Sigmoid colon (tissue), 7 donors: Measurements from ENCODE around the gene PLAAT4. TPM values are rescaled to one million over a fixed set of nuclear protein-coding genes. Genes with fewer than 3 reads are reported as not detected.

Experiments
- DNase-seq: peaks from one replicate; pipeline ENCODE4 v3.0.0-alpha.2; 2019
- H3K27ac ChIP-seq, 4 donors: fragments of 200-600 bp; sonication (generic); one replicate each; pipeline ENCODE4 v1.5.1; 2016 to 2019; ENCODE audit warnings: mild to moderate bottlenecking in 1 of 4
- H3K27me3 ChIP-seq, 3 donors: fragments of 200-600 bp; sonication (generic); one replicate each; pipeline ENCODE4 v1.5.1; 2019; ENCODE audit warnings: mild to moderate bottlenecking in 1 of 3
- H3K36me3 ChIP-seq, 4 donors: fragments of 200-600 bp; sonication (generic); one replicate each; pipeline ENCODE4 v1.5.1; 2016 to 2019
- H3K4me1 ChIP-seq, 4 donors: fragments of 200-600 bp; sonication (generic); one replicate each; pipeline ENCODE4 v1.5.1; 2017 to 2019
- H3K4me3 ChIP-seq, 4 donors: fragments of 200-600 bp; sonication (generic); one replicate each; pipeline ENCODE4 v1.5.1; 2017 to 2019; ENCODE audit warnings: mild to moderate bottlenecking in 2 of 4, moderate library complexity in 1 of 4
- H3K9me3 ChIP-seq, 4 donors: fragments of 200-600 bp in 3 of 4; sonication (generic) in 3 of 4; one replicate each; pipeline versions ENCODE4 v1.5.1 to v1.6.1; 2013 to 2019
- EP300 ChIP-seq, 4 donors: sonication (generic); formaldehyde crosslinking; IDR thresholded peaks; one replicate each; pipeline ENCODE4 v1.6.1; 2017; ENCODE audit warnings: antibody characterized with exemption in 4 of 4
- POLR2A ChIP-seq, 2 donors: fragments of 450-650 bp; IDR thresholded peaks; one replicate each; pipeline ENCODE4 v1.6.1; 2016; ENCODE audit warnings: antibody characterized with exemption in 2 of 2, mild to moderate bottlenecking in 2 of 2, moderate library complexity in 2 of 2
- POLR2AphosphoS5 ChIP-seq, 4 donors: sonication (generic); formaldehyde crosslinking; IDR thresholded peaks; one replicate each; pipeline ENCODE4 v1.6.1; 2017; ENCODE audit warnings: antibody characterized with exemption in 4 of 4
- WGBS, 2 donors: extraction: QIAGEN DNeasy Blood & Tissue Kit; methylation state at CpG; one replicate each; pipeline ENCODE4 v1.1.7; 2013; 5-methylcytosine and 5-hydroxymethylcytosine counted together
- intact Hi-C: fragments of 100-400 bp; cut with DNase I; formaldehyde crosslinking; loops from one replicate; pipeline ENCODE4 v1.15.1; 2023
- polyA plus RNA-seq, 3 donors: library from polyadenylated mRNA; stranded (reverse); fragments of 200-250 nt; gene quantifications; one replicate each; pipeline ENCODE4 v1.2.3, GENCODE V29; 2013
- total RNA-seq, 4 donors: library from RNA; depleted of rRNA; stranded (reverse); fragments of >200 nt; gene quantifications; one replicate each; pipeline ENCODE4 v1.1.0, GENCODE V29; 2016
- TF ChIP-seq, protein P1 (sequence below), 4 experiments: fragments of 450-650 bp in 3 of 4; fragments of 200-600 bp in 1 of 4; IDR thresholded peaks; one replicate each; pipeline ENCODE4 v1.5.1; 2016 to 2019; ENCODE audit warnings: antibody characterized with exemption in 4 of 4, mild to moderate bottlenecking in 3 of 4, moderate library complexity in 2 of 4
- donor health status: healthy with polysubstance abuse.
- donor health status: Bipolar disorder and iron deficiency.
- donor health status: healthy.

The PLAAT4 gene
- total and polyA plus RNA-seq, 7 donors: 36.7 to 262 (median 49.9) TPM

DNA sequence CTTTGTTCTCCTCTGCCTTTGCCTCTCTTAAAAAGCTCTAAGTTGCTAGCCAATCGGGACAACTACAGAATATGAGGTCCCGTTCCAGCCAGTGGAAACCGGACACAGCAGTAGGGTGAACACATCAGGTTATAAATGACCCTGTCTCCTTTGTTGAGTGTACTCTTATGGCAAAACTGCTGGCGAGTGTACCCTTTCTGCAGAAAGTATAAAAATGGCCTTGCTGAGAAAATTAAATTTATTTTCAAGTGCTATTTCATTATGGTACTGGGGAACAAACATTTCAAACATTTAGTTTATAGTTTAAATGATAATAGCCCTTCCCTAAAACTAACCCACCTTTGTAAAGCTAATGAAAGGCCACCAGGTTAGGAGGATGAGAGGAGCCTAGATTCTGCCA is 36.7 kb upstream of the PLAAT4 start:
- Histone ChIP-seq H3K36me3 (no peaks in the 10 kb centered on the region), H3K4me3 (no peak overlapping the region), H3K9me3 (peaks cover 0 to 13% (median 6%) of the 10 kb centered on the region in 4 donors), H3K4me1 (peaks cover 0 to 11% (median 5%) of the 10 kb centered on the region in 4 donors), H3K27me3 (no peaks in the 10 kb centered on the region), H3K27ac (no peak overlapping the region)
- TF ChIP-seq POLR2A (IDR thresholded peaks at IDR 0.05) (no peak), EP300 (IDR thresholded peaks at IDR 0.05) (no peak), POLR2AphosphoS5 (IDR thresholded peaks at IDR 0.05) (no peak)
- TF ChIP-seq, protein P1, sequence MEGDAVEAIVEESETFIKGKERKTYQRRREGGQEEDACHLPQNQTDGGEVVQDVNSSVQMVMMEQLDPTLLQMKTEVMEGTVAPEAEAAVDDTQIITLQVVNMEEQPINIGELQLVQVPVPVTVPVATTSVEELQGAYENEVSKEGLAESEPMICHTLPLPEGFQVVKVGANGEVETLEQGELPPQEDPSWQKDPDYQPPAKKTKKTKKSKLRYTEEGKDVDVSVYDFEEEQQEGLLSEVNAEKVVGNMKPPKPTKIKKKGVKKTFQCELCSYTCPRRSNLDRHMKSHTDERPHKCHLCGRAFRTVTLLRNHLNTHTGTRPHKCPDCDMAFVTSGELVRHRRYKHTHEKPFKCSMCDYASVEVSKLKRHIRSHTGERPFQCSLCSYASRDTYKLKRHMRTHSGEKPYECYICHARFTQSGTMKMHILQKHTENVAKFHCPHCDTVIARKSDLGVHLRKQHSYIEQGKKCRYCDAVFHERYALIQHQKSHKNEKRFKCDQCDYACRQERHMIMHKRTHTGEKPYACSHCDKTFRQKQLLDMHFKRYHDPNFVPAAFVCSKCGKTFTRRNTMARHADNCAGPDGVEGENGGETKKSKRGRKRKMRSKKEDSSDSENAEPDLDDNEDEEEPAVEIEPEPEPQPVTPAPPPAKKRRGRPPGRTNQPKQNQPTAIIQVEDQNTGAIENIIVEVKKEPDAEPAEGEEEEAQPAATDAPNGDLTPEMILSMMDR (IDR thresholded peaks at IDR 0.05): no peak
- WGBS, 2 donors: 85 to 96% methylated on average over 4 of the region's 4 CpGs
- intact Hi-C loops: no loop called here
- no peak for DNase-seq

DNA sequence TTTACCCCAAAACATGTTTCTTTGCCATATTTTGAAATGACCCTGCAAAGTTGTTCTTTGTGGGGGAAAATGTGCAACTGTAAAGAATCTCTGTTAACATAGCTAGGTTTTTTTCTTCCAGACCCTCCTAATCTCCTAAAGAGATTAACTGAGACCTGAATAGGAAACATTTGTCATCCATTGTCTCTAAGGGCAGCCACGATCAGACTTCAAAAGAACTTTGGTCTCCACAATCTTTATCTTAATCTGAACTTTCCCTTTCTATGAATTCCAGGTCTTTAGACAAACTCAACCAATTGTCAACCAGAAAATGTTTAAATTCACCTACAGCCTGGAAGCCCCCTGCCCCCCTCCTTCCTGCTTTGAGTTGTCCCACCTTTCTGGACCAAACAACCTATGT is 35.4 kb upstream of the PLAAT4 start:
- Histone ChIP-seq H3K4me3 (no peak overlapping the region), H3K27ac (no peak overlapping the region), H3K27me3 (no peaks in the 10 kb centered on the region), H3K36me3 (no peaks in the 10 kb centered on the region), H3K4me1 (peaks cover 0 to 9% (median 7%) of the 10 kb centered on the region in 4 donors), H3K9me3 (peaks cover 0 to 13% (median 6%) of the 10 kb centered on the region in 4 donors)
- intact Hi-C loops: no loop called here
- WGBS, 2 donors: 51 to 59% methylated on average over 1 of the region's 1 CpG
- TF ChIP-seq POLR2AphosphoS5 (IDR thresholded peaks at IDR 0.05) (no peak), POLR2A (IDR thresholded peaks at IDR 0.05) (no peak), EP300 (IDR thresholded peaks at IDR 0.05) (no peak)
- TF ChIP-seq, protein P1 (IDR thresholded peaks at IDR 0.05): no peak
- DNase-seq: no peak

DNA sequence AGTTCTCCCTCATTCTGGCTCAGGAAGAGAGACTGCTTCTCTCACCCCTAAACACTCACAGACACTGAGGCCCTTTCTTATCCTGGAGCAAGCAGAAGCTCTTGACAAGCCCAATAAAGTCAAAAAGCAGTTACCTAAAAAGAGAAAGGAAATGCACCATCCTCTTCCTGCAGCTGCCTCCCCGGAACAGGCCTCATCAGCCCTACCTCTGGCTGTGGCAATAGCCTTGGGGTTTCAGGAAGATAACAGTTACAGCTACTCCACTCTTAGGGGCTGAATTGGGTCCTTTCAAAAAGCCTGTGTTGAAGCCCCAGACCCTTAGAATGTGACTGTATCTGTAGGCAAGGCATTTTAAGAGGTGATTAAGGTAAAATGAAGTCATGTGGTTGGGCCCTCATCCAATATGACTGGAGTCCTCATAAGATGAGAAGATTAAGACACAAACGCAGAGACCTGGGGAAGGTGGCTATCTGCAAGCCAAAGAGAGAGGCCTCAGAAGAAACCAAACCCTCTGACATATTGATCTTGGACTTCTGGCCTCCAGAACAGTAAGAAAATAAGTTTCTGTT is 34.3 kb upstream of the PLAAT4 start:
- 65 to 85% methylated on average over 2 of the region's 2 CpGs for WGBS, 2 donors
- TF ChIP-seq POLR2AphosphoS5 (IDR thresholded peaks at IDR 0.05): no peak
- TF ChIP-seq, protein P1 (IDR thresholded peaks at IDR 0.05): no peak
- no peak for TF ChIP-seq EP300 (IDR thresholded peaks at IDR 0.05)
- TF ChIP-seq POLR2A (IDR thresholded peaks at IDR 0.05): no peak
- intact Hi-C loops: no loop called here
- H3K27ac ChIP-seq: no peak overlapping the region
- no peaks in the 10 kb centered on the region for H3K36me3 ChIP-seq
- no peak overlapping the region for H3K4me3 ChIP-seq
- DNase-seq: no peak
- H3K4me1 ChIP-seq: peaks cover 0 to 9% (median 7%) of the 10 kb centered on the region in 4 donors
- H3K9me3 ChIP-seq: peaks cover 0 to 13% (median 6%) of the 10 kb centered on the region in 4 donors
- H3K27me3 ChIP-seq: no peaks in the 10 kb centered on the region

DNA sequence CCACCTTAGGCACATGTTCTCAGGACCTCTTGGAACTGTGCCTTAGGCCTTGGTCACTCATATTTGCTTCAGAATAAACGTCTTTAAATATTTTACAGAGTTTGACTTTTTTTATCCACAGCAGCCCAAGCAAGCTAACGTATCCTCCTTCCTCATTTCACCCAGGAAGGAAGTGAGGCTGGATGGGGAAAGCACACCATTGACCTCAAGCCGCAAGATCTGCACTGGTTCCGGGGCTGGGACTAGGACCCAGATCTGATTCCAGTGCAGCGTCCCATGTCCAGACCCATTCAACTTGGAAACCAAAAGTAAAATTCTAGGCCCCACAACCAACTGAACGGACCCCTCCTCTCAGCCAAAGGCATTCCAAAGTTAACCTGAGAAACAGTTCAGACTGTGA is 33.1 kb upstream of the PLAAT4 start:
- Histone ChIP-seq H3K27me3 (no peaks in the 10 kb centered on the region), H3K9me3 (peaks cover 0 to 13% (median 6%) of the 10 kb centered on the region in 4 donors), H3K4me1 (peaks cover 0 to 9% (median 7%) of the 10 kb centered on the region in 4 donors), H3K4me3 (no peak overlapping the region), H3K36me3 (no peaks in the 10 kb centered on the region), H3K27ac (no peak overlapping the region)
- intact Hi-C loops: no loop called here
- no peak for DNase-seq
- WGBS, 2 donors: 76 to 80% methylated on average over 6 of the region's 6 CpGs
- TF ChIP-seq POLR2A (IDR thresholded peaks at IDR 0.05) (no peak), POLR2AphosphoS5 (IDR thresholded peaks at IDR 0.05) (no peak), EP300 (IDR thresholded peaks at IDR 0.05) (no peak)
- TF ChIP-seq, protein P1 (IDR thresholded peaks at IDR 0.05): no peak

DNA sequence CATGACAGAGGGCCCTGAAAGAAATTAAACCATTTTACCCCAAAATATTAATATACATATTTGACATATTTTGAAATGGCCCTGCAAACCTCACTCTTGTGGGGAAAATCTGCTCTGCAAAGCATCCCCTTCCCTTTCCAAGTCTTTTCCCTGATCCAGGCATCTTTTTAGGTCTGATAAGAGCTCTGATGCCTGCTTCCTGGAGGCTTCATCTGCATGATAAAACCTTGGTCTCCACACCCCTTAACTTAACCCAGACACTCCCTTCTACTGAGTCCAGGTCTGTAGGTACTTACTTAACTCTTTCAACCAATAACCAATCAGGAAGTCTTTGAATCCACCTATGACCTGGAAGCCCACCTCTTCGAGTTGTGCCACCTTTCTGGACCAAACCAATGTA is 32.6 kb upstream of the PLAAT4 start:
- Histone ChIP-seq H3K4me3 (no peak overlapping the region), H3K27me3 (no peaks in the 10 kb centered on the region), H3K27ac (no peak overlapping the region), H3K4me1 (peaks cover 0 to 9% (median 7%) of the 10 kb centered on the region in 4 donors), H3K9me3 (peaks cover 0 to 13% (median 6%) of the 10 kb centered on the region in 4 donors), H3K36me3 (no peaks in the 10 kb centered on the region)
- intact Hi-C loops: no loop called here
- TF ChIP-seq POLR2AphosphoS5 (IDR thresholded peaks at IDR 0.05) (no peak), POLR2A (IDR thresholded peaks at IDR 0.05) (no peak), EP300 (IDR thresholded peaks at IDR 0.05) (no peak)
- TF ChIP-seq, protein P1 (IDR thresholded peaks at IDR 0.05): no peak
- DNase-seq: no peak
- 86 to 87% methylated on average over 1 of the region's 1 CpG for WGBS, 2 donors
